HG03045 (cell line): ENCODE data around the gene TNS3.

Source experiments
- ATAC-seq: cut with Tn5 transposase; IDR thresholded peaks from one replicate; pipeline ENCODE4 v1.9.1; 2021; ENCODE audit warnings: mild to moderate bottlenecking, moderate library complexity; ENCODE audit not compliant: unreplicated experiment

TNS3 gene

DNA sequence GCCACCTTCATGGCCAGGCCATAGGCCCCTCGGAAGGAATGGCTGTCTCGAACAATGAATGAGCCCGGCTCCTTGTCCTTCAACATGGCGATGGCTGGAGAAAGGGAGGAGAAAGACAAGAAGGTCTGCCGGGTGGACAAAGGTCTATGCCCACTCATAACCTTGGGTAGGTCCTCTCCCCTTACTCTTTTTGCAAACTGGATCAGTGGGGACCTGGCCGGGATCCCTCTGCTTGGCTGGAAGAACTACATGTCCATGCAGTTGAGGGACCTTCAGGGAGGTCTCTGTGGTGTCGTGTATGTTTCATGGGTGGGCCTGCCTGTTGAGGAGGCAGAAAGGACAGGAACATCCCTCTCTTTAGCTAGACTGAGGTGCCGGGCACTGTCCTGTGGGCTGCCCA lies 284.8 kb downstream of the TNS3 start:
- no peak for ATAC-seq

DNA sequence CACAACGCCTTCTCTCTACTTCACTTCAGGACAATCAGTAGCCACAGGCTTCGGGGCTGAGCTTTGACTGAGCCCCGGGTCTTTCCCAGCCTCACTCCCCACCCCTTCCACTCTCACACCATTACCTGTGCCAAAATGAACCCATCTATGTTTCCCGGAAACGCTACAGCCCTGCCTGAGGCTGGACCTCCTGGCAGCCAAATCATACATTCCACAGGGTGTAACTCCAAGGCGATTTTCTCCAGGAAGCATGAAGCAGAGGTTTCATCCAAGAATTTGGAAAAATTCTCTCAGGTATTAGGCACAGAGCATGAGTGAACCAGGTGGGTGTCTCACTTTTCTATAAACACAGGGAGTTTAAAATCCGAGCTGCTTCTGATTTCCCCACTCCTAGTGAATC lies 286.3 kb downstream of the TNS3 start:
- ATAC-seq, result no peak

DNA sequence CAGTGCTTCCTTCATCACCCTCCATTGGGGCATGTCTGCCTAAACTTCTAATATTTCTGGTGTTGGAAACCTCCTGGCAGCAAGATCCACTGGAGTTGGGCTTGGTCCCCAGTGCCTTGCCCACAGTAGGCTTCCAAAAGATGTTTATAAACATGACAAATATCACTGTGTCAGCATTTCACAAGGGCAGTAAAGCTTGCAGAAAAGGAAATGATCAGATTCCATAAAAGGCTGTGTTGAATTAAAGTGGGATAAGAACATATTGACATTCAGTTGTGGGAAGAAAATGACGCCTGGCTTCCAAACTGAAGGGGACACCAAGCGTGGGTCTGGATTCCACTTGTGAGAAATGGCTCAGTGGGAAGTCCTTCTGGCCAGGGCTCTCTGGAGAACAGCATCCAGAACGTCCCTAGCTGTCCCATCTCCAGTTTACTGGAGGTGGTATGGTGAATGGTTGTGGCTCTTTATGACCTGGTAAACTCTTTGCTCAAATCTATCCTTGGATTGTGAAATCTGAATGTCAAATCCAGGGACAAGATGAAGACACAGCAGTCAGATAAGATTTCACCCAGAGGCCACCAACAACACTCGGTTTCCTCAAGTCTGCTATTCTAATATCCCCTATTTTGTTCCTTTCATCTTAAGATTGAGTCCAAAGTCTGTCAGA lies 287.2 kb downstream of the TNS3 start:
- no peak for ATAC-seq

DNA sequence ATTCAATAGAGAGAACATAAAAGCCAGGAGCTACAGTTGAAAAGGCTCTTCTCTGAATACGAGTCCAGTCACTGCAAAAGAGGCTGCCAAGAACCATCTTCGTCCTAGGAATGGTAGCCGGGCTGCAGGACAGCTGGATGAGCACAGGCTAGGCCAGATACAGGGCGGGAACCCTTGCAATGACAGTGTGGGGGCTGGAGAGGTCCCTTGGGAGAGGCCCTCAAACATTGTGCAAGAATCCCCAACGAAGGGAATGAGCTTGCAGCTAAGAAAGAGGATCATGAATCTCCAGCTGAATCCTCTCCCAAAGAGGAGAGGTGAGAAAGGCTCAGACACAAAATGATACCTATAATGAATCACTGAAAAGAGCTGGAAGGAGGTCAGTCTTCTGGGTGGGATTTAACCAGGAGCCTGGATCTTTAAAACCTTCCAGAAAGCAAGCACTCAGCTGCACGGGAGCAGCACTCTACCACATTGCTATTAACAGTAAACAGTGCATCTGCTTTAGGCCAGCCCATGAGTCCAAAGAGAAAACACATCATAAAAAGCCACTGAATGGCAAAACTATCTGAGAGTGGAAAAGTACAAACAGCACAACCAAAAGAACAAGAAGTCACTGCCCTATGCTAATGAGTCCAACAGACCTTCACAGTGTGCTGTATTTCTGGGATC lies 287.9 kb downstream of the TNS3 start:
- no peak for ATAC-seq

GRCh38 chr7:47292832-47293309 lies 289.0 kb downstream of the TNS3 start:
- ATAC-seq, result no peak

GRCh38 chr7:47291461-47292081 lies 290.3 kb downstream of the TNS3 start:
- peak; percentile 86 for ATAC-seq

- no peak for ATAC-seq
Measured at GRCh38 chr7:47290867-47291266, 291.0 kb downstream of the TNS3 start.

- ATAC-seq, result no peak
Measured at GRCh38 chr7:47290466-47290865, 291.4 kb downstream of the TNS3 start.

- ATAC-seq, result no peak
Measured at GRCh38 chr7:47288060-47288459, 293.9 kb downstream of the TNS3 start.

- no peak for ATAC-seq
Measured at GRCh38 chr7:47285860-47286491, 295.9 kb downstream of the TNS3 start.

DNA sequence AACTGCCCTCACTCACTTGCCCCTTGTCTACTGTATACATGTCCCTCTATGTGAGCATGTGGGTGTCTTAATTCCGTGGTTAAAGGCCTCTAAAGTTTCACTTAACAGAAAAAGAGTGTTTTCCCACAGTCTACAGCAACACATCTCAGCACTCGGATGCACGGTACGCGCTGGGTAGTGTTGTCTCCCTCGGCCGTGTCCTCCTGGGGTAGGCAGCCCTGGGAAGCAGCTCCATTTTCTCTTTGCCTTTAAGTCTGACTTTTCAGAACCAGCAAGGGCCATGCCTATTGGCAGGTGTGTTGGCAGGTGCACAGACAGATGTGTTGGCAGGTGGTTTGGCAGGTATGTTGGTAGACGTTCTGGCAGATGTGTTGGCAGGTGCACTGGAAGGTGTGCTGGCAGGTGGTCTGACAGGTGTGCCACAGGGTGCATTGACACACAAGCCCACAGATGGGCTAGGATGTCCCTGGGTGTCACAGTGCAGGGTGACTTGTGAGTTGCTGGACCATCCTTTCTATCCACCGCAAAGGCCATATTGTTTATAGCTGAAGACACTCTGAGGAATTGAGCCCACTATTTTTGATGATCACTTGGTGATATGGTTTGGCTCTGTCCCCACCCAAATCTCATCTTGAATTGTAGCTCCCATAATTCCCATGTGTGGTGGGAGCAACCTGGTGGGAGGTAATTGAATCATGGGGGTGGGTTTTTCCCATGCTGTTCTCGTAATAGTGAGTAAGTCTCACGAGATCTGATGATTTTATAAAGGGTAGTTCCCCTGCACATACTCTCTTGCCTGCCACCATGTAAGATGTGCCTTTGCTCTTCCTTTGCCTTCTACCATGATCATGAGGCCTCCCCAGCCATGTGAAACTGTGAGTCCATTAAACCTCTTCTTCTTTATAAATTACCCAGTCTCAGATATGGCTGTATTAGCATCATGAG lies 296.9 kb downstream of the TNS3 start:
- no peak for ATAC-seq

- no peak for ATAC-seq
Measured at GRCh38 chr7:47283497-47284131, 298.3 kb downstream of the TNS3 start.

DNA sequence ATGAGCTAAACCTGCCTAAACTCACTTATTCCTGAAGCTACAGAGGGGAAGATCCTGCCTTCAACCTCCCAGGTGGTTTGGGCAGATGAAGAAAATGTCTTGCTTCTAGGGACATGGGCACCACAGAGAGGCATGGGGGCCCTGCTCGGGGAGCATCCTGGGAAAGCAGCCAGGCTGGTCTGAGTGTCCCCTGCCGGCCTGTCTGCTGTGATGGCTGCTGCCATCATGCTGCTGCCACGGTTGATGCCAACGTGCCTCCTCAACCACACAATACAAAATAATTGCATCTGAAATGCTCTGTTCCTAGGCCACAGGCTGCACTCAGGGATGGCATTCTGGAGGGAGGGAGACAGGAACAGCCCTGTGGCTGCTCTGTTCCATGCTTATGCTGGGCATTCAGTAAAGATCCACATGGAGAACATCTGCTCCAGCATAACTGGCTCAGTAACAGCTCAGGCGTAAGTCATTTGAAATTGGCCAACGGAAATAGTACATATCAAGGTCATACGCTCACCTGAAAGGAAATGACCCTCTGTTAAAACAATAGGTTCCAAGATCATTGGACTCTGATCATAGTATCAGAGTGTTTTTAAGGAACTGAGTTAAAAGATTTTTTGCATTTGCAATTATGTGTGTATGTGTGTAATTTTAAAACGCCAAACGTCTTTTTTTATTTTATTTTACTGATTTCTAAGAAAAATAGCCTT lies 299.0 kb downstream of the TNS3 start:
- no peak for ATAC-seq

DNA sequence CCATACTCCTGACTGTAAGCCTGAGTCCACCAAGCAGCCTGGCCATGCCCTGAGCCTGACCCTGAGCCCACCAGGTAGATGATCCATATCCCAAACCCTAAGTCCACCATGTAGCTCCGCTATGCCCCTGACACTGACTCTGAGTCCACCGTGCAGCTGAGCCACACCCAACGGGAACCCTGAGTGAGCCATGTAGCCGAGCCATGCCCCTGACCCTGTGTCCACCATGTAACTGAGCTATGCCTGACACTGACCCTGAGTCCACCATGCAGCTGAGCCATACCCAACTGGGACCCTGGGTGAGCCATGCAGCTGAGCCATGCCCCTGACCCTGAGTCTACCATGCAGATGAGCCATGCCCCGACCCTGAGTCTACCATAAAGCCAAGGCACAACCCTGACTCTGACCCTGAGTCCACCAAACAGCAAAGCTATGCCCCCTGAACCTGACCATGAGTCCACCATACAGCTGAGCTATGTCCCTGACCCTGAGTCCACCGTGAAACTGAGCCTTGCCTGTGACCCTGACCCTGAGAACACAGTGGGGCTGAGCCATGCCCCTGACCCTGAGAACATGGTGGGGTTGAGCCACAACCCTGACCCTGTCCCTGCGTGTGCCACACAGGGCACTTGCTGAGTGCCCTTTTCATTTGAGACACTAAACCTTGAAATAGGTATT lies 299.8 kb downstream of the TNS3 start:
- no peak for ATAC-seq

- no peak for ATAC-seq
Measured at GRCh38 chr7:47281161-47281560, 300.8 kb downstream of the TNS3 start.

- no peak for ATAC-seq
Measured at GRCh38 chr7:47280114-47280513, 301.8 kb downstream of the TNS3 start.

- ATAC-seq, result no peak
Measured at GRCh38 chr7:47278043-47278442, 303.9 kb downstream of the TNS3 start.

DNA sequence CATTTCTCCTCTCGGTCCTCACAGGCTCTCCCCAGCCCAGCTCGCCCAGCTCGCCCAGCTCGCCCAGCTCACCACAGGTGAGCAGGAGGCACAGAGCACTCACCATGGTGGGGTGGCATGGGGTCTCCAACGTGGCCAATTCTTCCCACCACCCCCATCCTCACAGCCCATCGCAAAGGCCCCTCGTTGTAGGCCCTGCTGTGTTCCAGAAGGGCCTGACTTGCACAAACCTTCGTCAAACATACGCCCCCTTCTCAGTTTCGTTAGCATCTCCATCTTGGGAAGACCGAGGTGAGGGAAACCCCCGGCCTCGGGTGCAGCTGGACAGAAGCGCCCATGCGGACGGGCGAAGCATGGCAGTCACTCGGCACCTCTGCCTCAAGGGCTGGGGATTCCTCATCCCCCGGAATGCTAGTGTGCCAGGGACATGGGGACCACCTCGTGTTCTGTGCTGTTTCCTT lies 304.6 kb downstream of the TNS3 start:
- ATAC-seq, result no peak
